SK-N-SH (cell line): Measurements from ENCODE around the gene VCX. TPM values are rescaled to one million over a fixed set of nuclear protein-coding genes. Genes with fewer than 3 reads are reported as not detected.

ENCODE experiments used
- CTCF ChIA-PET: fragments of 300-600, 350-600 bp; formaldehyde crosslinking; extraction: SDS; loops from one replicate; lab custom pipeline; 2021; lab: Yijun Ruan, JAX
- POLR2A ChIA-PET: fragments of 350-600 bp; sonication (Branson Sonifier 250); formaldehyde crosslinking; extraction: SDS; loops from one replicate; lab custom pipeline; 2020; ENCODE audit warnings: antibody characterized with exemption, inconsistent platforms; lab: Yijun Ruan, JAX
- DNase-seq: peaks from one replicate; pipeline ENCODE4 v3.0.0; 2012
- H2AFZ ChIP-seq: fragments of 200-600 bp; sonication (generic); 2 replicates; pipeline ENCODE4 v1.8.1; 2016; ENCODE audit warnings: antibody characterized with exemption, mild to moderate bottlenecking, low read depth
- H3F3A ChIP-seq: fragments of 200-600 bp; sonication (generic); replicated peaks from 2 replicates; pipeline ENCODE3; 2016; ENCODE audit warnings: antibody characterized with exemption, mild to moderate bottlenecking; ENCODE audit not compliant: insufficient read depth
- H3K27ac ChIP-seq, 2 experiments: fragments of 200-500 bp in 1 of 2; fragments of 200-600 bp in 1 of 2; sonication (Bioruptor generic) in 1 of 2; sonication (generic), shearing (Covaris generic) in 1 of 2; 2 replicates each; pipeline versions ENCODE4 v1.5.1 to v1.6.1; 2014 to 2016; ENCODE audit warnings: low read depth in 2 of 2, inconsistent platforms in 1 of 2, low read length in 1 of 2, mild to moderate bottlenecking in 1 of 2, mixed read lengths in 1 of 2
- H3K27me3 ChIP-seq: fragments of 200-600 bp; sonication (generic), shearing (Covaris generic); 2 replicates; pipeline ENCODE4 v1.6.1; 2016; ENCODE audit warnings: mixed run types; ENCODE audit not compliant: insufficient read depth
- H3K36me3 ChIP-seq, 2 experiments: fragments of 200-500 bp in 1 of 2; fragments of 200-600 bp in 1 of 2; sonication (Bioruptor generic) in 1 of 2; sonication (generic) in 1 of 2; replicated peaks in 1 of 2; 2 replicates each; pipeline versions ENCODE3 to v1.5.1; 2014 to 2016; ENCODE audit warnings: low read length in 1 of 2, mild to moderate bottlenecking in 1 of 2; ENCODE audit not compliant: insufficient read depth in 2 of 2, control insufficient read depth in 1 of 2
- H3K4me1 ChIP-seq, 2 experiments: fragments of 200-500 bp in 1 of 2; fragments of 200-600 bp in 1 of 2; sonication (Bioruptor generic) in 1 of 2; sonication (generic), shearing (Covaris generic) in 1 of 2; 2 replicates each; pipeline versions ENCODE4 v1.5.1 to v1.6.1; 2014 to 2016; ENCODE audit warnings: low read depth in 1 of 2, low read length in 1 of 2, mixed run types in 1 of 2; ENCODE audit not compliant: insufficient read depth in 2 of 2, control insufficient read depth in 1 of 2
- H3K4me2 ChIP-seq: fragments of 200-600 bp; sonication (generic), shearing (Covaris generic); 2 replicates; pipeline ENCODE4 v1.6.1; 2017; ENCODE audit warnings: mixed run types
- H3K4me3 ChIP-seq, 2 experiments: fragments of 200-500 bp in 1 of 2; fragments of 200-600 bp in 1 of 2; sonication (Bioruptor generic) in 1 of 2; sonication (generic), shearing (Covaris generic) in 1 of 2; 2 replicates each; pipeline versions ENCODE4 v1.5.1 to v1.8.1; 2014 to 2016; ENCODE audit warnings: low read depth in 2 of 2, inconsistent platforms in 1 of 2, low read length in 1 of 2, mild to moderate bottlenecking in 1 of 2, mixed read lengths in 1 of 2, moderate library complexity in 1 of 2
- H3K79me2 ChIP-seq: fragments of 200-600 bp; sonication (generic); 2 replicates; pipeline ENCODE4 v1.8.1; 2017; ENCODE audit warnings: mild to moderate bottlenecking; ENCODE audit not compliant: insufficient read depth
- H3K9ac ChIP-seq: fragments of 200-600 bp; sonication (generic); 2 replicates; pipeline ENCODE4 v1.6.1; 2017; ENCODE audit warnings: mixed run types
- H3K9me2 ChIP-seq: fragments of 200-600 bp; sonication (generic); 2 replicates; pipeline ENCODE4 v1.6.1; 2017; ENCODE audit warnings: mixed run types
- H3K9me3 ChIP-seq: fragments of 200-600 bp; sonication (generic); 2 replicates; pipeline ENCODE4 v1.6.1; 2017; ENCODE audit warnings: mixed run types, mild to moderate bottlenecking, moderate library complexity
- H4K20me1 ChIP-seq: fragments of 200-600 bp; sonication (generic); 2 replicates; pipeline ENCODE4 v1.6.1; 2017; ENCODE audit warnings: mild to moderate bottlenecking, mixed run types; ENCODE audit not compliant: insufficient read depth
- EP300 ChIP-seq, 2 experiments: IDR thresholded peaks; 2 replicates each; pipeline versions ENCODE4 v1.4.0 to v1.6.1; 2012; ENCODE audit warnings: borderline replicate concordance in 1 of 2, low read depth in 1 of 2, low read length in 1 of 2
- FOXM1 ChIP-seq: IDR thresholded peaks from 2 replicates; pipeline ENCODE4 v1.4.0; 2012; ENCODE audit warnings: low read depth, mild to moderate bottlenecking
- GABPA ChIP-seq: IDR thresholded peaks from 2 replicates; pipeline ENCODE4 v1.4.0; 2012; ENCODE audit warnings: low read depth, mild to moderate bottlenecking
- MEF2A ChIP-seq: IDR thresholded peaks from 2 replicates; pipeline ENCODE4 v1.4.0; 2012; ENCODE audit warnings: low read depth, borderline replicate concordance
- MXI1 ChIP-seq: IDR thresholded peaks from 2 replicates; pipeline ENCODE4 v1.6.1; 2012; ENCODE audit warnings: mild to moderate bottlenecking, low read depth, low read length, improper control_type of control experiment
- NRF1 ChIP-seq: IDR thresholded peaks from 2 replicates; pipeline ENCODE4 v1.6.1; 2012; ENCODE audit warnings: low read depth, mild to moderate bottlenecking, low read length
- RAD21 ChIP-seq: IDR thresholded peaks from 2 replicates; pipeline ENCODE4 v1.6.1; 2012; ENCODE audit warnings: mild to moderate bottlenecking, low read length
- RCOR1 ChIP-seq: fragments of 150-350 bp; IDR thresholded peaks from 2 replicates; pipeline ENCODE4 v1.6.1; 2017; ENCODE audit warnings: antibody characterized with exemption, low read length
- RXRA ChIP-seq: IDR thresholded peaks from 2 replicates; pipeline ENCODE4 v1.4.0; 2012; ENCODE audit warnings: low read depth, mild to moderate bottlenecking, borderline replicate concordance
- TCF12 ChIP-seq: IDR thresholded peaks from 2 replicates; pipeline ENCODE4 v1.4.0; 2012
- USF1 ChIP-seq: IDR thresholded peaks from 2 replicates; pipeline ENCODE4 v1.4.0; 2012; ENCODE audit warnings: low read depth, borderline replicate concordance
- WGBS: methylation state at CpG from one replicate; pipeline ENCODE4 v1.1.6; 2017; ENCODE audit warnings: low lambda C conversion rate; 5-methylcytosine and 5-hydroxymethylcytosine counted together
- polyA plus RNA-seq, 3 experiments: library from polyadenylated mRNA; depleted of rRNA; stranded (reverse); fragments of >200 nt; gene quantifications; 2 replicates each; pipeline ENCODE4 v1.2.3, GENCODE V29; 2012
- TF ChIP-seq, protein P1 (sequence below): fragments of 200-600 bp; sonication (generic); IDR thresholded peaks from 2 replicates; pipeline ENCODE4 v1.6.1; 2017; ENCODE audit warnings: antibody characterized with exemption, mild to moderate bottlenecking, moderate library complexity
- TF ChIP-seq, protein P2 (sequence below): IDR thresholded peaks from 2 replicates; pipeline ENCODE4 v1.4.0; 2012; ENCODE audit warnings: low read depth
- TF ChIP-seq, protein P3 (sequence below): IDR thresholded peaks from 2 replicates; pipeline ENCODE4 v1.4.0; 2012; ENCODE audit warnings: low read depth, borderline replicate concordance

VCX gene
- polyA plus RNA-seq, 1 of the 3 experiments (the other 2 are of a cell fraction), result not detected

DNA sequence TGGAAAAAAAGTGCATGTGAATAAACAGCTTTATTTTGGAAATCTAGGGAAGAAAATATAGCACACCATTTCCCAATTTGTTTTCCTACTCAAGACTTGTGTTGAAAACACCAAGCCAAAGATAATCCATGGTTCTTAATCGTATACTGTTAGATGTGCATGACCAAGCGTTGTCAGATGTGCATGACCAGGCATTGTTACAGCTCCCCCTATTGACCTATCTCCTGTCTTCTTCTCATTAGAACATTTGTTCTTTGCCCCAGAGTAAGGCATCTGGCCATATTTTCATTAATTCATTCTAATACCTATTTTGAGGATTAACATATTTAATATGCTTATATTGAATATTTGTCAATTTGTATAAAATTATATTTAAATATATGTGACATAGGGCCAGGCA lies 14.4 kb upstream of the VCX start:
- H3K36me3 ChIP-seq, result no peaks in the 10 kb centered on the region
- H3K9ac ChIP-seq, result no peak overlapping the region
- TF ChIP-seq RAD21 (peak; percentile 10; the same call in 1 of the 2 replicates), RCOR1 (no peak)
- TF ChIP-seq, protein P1, sequence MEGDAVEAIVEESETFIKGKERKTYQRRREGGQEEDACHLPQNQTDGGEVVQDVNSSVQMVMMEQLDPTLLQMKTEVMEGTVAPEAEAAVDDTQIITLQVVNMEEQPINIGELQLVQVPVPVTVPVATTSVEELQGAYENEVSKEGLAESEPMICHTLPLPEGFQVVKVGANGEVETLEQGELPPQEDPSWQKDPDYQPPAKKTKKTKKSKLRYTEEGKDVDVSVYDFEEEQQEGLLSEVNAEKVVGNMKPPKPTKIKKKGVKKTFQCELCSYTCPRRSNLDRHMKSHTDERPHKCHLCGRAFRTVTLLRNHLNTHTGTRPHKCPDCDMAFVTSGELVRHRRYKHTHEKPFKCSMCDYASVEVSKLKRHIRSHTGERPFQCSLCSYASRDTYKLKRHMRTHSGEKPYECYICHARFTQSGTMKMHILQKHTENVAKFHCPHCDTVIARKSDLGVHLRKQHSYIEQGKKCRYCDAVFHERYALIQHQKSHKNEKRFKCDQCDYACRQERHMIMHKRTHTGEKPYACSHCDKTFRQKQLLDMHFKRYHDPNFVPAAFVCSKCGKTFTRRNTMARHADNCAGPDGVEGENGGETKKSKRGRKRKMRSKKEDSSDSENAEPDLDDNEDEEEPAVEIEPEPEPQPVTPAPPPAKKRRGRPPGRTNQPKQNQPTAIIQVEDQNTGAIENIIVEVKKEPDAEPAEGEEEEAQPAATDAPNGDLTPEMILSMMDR, result peak; percentile 30; the same call in 1 of the 2 replicates
- no peaks in the 10 kb centered on the region for H3F3A ChIP-seq
- ChIA-PET CTCF (no interaction called here), POLR2A (no interaction called here)
- no peak overlapping the region for H3K4me2 ChIP-seq
- no peak overlapping the region for H3K27ac ChIP-seq
- H4K20me1 ChIP-seq, result no peaks in the 10 kb centered on the region
- H3K79me2 ChIP-seq, result no peaks in the 10 kb centered on the region
- no peaks in the 10 kb centered on the region for H3K4me1 ChIP-seq
- no peak for DNase-seq
- no peaks in the 10 kb centered on the region for H3K27me3 ChIP-seq
- H2AFZ ChIP-seq, result no peak overlapping the region
- H3K9me3 ChIP-seq, result no peaks in the 10 kb centered on the region
- WGBS, result 2% methylated on average over 2 of the region's 2 CpGs
- no peak overlapping the region for H3K4me3 ChIP-seq
- no peaks in the 10 kb centered on the region for H3K9me2 ChIP-seq

DNA sequence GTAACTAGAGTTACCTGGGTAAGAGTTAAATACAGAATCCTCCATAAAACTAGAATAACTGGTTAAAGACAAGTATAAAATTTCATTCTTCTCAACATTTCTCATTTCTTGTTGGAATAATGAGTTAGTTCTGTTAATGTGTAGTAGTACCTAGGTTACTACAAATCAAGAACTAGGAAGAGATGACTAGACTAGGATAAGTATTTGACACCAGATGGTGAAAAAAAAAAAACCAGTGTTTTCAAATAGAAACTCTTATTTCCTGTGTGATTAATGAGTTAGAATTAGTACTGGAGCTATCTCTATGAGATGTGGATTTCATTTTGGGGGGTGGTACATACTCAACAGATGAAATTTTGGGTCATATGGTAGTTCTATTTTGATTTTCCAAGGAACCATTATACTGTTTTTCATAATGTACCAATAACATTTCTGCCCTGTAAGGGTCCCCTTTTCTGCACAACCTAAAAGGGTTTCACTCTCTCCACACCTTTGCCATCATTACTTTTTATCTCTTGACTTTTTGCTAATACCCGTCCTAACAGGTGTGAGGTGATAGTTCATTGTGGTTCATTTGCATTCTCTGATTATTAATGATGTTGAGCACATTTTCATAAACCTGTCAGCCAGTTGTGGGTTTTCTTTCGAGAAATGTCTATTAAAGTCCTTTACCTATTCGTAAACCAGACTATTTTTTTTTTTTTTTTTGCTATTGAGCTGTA lies 1.7 kb upstream of the VCX start:
- Histone ChIP-seq H3K9ac (no peak overlapping the region), H2AFZ (no peak overlapping the region), H3K36me3 (no peaks in the 10 kb centered on the region), H3K4me1 (no peaks in the 10 kb centered on the region), H3K27ac (no peak overlapping the region), H3K4me2 (no peak overlapping the region), H4K20me1 (no peaks in the 10 kb centered on the region), H3K79me2 (no peaks in the 10 kb centered on the region), H3K9me2 (no peaks in the 10 kb centered on the region), H3K9me3 (no peaks in the 10 kb centered on the region), H3K27me3 (no peaks in the 10 kb centered on the region), H3K4me3 (no peak overlapping the region), H3F3A (no peaks in the 10 kb centered on the region)
- ChIA-PET POLR2A (no interaction called here), CTCF (no interaction called here)
- no peak for TF ChIP-seq RXRA
- no peak for DNase-seq
- WGBS, result under 1% methylated on average over 3 of the region's 3 CpGs

DNA sequence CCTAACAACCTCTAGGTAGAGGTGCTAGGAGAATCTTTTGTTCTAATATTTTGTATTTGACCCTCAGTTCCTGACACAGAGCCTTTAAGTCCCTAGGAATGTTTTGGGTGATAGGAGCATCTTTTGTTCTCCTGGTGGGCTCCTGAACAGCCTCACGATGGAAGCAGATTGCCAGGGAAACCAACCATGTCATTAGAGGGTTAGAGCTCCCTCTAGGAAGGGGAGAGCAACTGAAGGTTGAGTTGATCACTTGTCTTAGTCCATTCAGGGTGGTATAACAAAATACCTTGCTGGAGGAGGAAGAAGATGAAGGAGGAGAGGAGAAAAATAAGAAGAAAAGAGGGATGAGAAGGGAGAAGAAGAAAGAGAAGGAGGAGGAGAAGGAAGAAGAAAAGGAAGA lies 9.2 kb downstream of the VCX start:
- H3K9me3 ChIP-seq, result no peaks in the 10 kb centered on the region
- H3K4me2 ChIP-seq, result no peak overlapping the region
- no peaks in the 10 kb centered on the region for H3K27me3 ChIP-seq
- ChIA-PET CTCF (no interaction called here), POLR2A (no interaction called here)
- H3K79me2 ChIP-seq, result no peaks in the 10 kb centered on the region
- 0% methylated on average over 1 of the region's 1 CpG for WGBS
- H3K36me3 ChIP-seq, result no peaks in the 10 kb centered on the region
- H2AFZ ChIP-seq, result no peak overlapping the region
- H3K4me3 ChIP-seq, result no peak overlapping the region
- H4K20me1 ChIP-seq, result no peaks in the 10 kb centered on the region
- DNase-seq, result no peak
- TF ChIP-seq GABPA (no peak), TCF12 (no peak), EP300 (IDR thresholded peaks at IDR 0.05; ENCODE audit: borderline replicate concordance in 1 of 2, low read depth in 1 of 2, low read length in 1 of 2) (no peak), MXI1 (no peak), FOXM1 (no peak), MEF2A (no peak), NRF1 (no peak), USF1 (no peak)
- TF ChIP-seq, protein P2, sequence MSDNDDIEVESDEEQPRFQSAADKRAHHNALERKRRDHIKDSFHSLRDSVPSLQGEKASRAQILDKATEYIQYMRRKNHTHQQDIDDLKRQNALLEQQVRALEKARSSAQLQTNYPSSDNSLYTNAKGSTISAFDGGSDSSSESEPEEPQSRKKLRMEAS, result no peak
- TF ChIP-seq, protein P3, sequence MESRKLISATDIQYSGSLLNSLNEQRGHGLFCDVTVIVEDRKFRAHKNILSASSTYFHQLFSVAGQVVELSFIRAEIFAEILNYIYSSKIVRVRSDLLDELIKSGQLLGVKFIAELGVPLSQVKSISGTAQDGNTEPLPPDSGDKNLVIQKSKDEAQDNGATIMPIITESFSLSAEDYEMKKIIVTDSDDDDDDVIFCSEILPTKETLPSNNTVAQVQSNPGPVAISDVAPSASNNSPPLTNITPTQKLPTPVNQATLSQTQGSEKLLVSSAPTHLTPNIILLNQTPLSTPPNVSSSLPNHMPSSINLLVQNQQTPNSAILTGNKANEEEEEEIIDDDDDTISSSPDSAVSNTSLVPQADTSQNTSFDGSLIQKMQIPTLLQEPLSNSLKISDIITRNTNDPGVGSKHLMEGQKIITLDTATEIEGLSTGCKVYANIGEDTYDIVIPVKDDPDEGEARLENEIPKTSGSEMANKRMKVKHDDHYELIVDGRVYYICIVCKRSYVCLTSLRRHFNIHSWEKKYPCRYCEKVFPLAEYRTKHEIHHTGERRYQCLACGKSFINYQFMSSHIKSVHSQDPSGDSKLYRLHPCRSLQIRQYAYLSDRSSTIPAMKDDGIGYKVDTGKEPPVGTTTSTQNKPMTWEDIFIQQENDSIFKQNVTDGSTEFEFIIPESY, result no peak
- H3K9me2 ChIP-seq, result no peaks in the 10 kb centered on the region
- H3K27ac ChIP-seq, result no peak overlapping the region
- H3F3A ChIP-seq, result no peaks in the 10 kb centered on the region
- H3K9ac ChIP-seq, result no peak overlapping the region
- H3K4me1 ChIP-seq, result no peaks in the 10 kb centered on the region
